B cell (primary cell): ENCODE measurements around the gene SURF2. TPM values are rescaled to one million over a fixed set of nuclear protein-coding genes. Genes with fewer than 3 reads are reported as not detected.
A peak's percentile ranks its signal among the peaks of the same experiment; 100 is the strongest.

Experiments used
- ATAC-seq: fragments of 200-7000 bp; cut with Tn5 transposase; one replicate; pipeline ENCODE4 v1.10.0; 2021; ENCODE audit warnings: low read depth, mild to moderate bottlenecking, moderate number of reproducible peaks, moderate library complexity
- CTCF ChIA-PET: fragments of 350-600 bp; sonication (Branson Sonifier 250); formaldehyde crosslinking; loops from one replicate; lab custom pipeline; 2021; ENCODE audit warnings: antibody characterized with exemption, inconsistent platforms; lab: Charles Lee
- POLR2A ChIA-PET: fragments of 350-600 bp; sonication (Branson Sonifier 250); formaldehyde crosslinking; loops from one replicate; lab custom pipeline; 2021; ENCODE audit warnings: antibody characterized with exemption; lab: Charles Lee
- DNase-seq: peaks from one replicate; pipeline ENCODE4 v3.0.0; 2013
- H2AFZ ChIP-seq: 2 replicates; pipeline ENCODE4 v1.6.1; 2012; ENCODE audit warnings: mild to moderate bottlenecking, low read depth, low read length; ENCODE audit not compliant: insufficient read depth, poor library complexity, severe bottlenecking
- H3K27ac ChIP-seq, 2 donors: 1 replicate in 1 of 2; 2 replicates in 1 of 2; pipeline ENCODE4 v1.5.1; 2012 to 2013; ENCODE audit warnings: low read length in 2 of 2, mild to moderate bottlenecking in 2 of 2, moderate library complexity in 1 of 2
- H3K27me3 ChIP-seq, 4 experiments: fragments of 200-600 bp in 1 of 4; sonication (generic) in 1 of 4; replicated peaks in 1 of 4; 1 replicate in 2 of 4; 2 replicates in 2 of 4; pipeline versions ENCODE4 v1.6.1 to v1.7.0; 2013 to 2016; ENCODE audit warnings: low read length in 3 of 4, mild to moderate bottlenecking in 2 of 4, mixed read lengths in 1 of 4, moderate library complexity in 1 of 4; ENCODE audit not compliant: insufficient read depth in 4 of 4, control insufficient read depth in 3 of 4; ENCODE audit errors: control extremely low read depth in 1 of 4
- H3K36me3 ChIP-seq, 2 experiments: replicated peaks in 1 of 2; 1 replicate in 1 of 2; 2 replicates in 1 of 2; pipeline versions ENCODE4 v1.6.1 to v1.7.1; 2013; ENCODE audit warnings: low read length in 1 of 2; ENCODE audit not compliant: insufficient read depth in 2 of 2, control insufficient read depth in 1 of 2; ENCODE audit errors: control extremely low read depth in 1 of 2, extremely low read depth in 1 of 2
- H3K4me1 ChIP-seq, 2 donors: fragments of 200-600 bp in 1 of 2; sonication (generic) in 1 of 2; 1 replicate in 1 of 2; 2 replicates in 1 of 2; pipeline versions ENCODE4 v1.5.1 to v1.6.1; 2013 to 2017; ENCODE audit warnings: low read length in 2 of 2; ENCODE audit not compliant: control insufficient read depth in 2 of 2, insufficient read depth in 2 of 2
- H3K4me2 ChIP-seq: replicated peaks from 2 replicates; pipeline ENCODE3; 2012; ENCODE audit warnings: mild to moderate bottlenecking, low read depth, low read length; ENCODE audit not compliant: poor library complexity, severe bottlenecking
- H3K4me3 ChIP-seq, 5 experiments: fragments of 200-600 bp in 1 of 5; sonication (generic) in 1 of 5; 1 replicate in 3 of 5; 2 replicates in 2 of 5; pipeline versions ENCODE4 v1.5.1 to v1.7.0; 2011 to 2016; ENCODE audit warnings: low read length in 4 of 5, mild to moderate bottlenecking in 4 of 5, low read depth in 2 of 5, control low read depth in 1 of 5, moderate library complexity in 1 of 5; ENCODE audit not compliant: insufficient read depth in 1 of 5; ENCODE audit errors: control extremely low read depth in 1 of 5, extremely low read depth in 1 of 5
- H3K79me2 ChIP-seq: fragments of 200-600 bp; sonication (generic); one replicate; pipeline ENCODE4 v1.6.0; 2016; ENCODE audit warnings: low read length; ENCODE audit not compliant: control insufficient read depth, insufficient read depth
- H3K9ac ChIP-seq: fragments of 200-600 bp; sonication (generic); 2 replicates; pipeline ENCODE4 v1.6.1; 2017; ENCODE audit warnings: mild to moderate bottlenecking, low read length, moderate library complexity
- H3K9me3 ChIP-seq, 3 donors: one replicate each; pipeline versions ENCODE4 v1.6.1 to v1.7.1; 2013; ENCODE audit warnings: low read length in 2 of 3; ENCODE audit not compliant: control insufficient read depth in 2 of 3, insufficient read depth in 1 of 3; ENCODE audit errors: control extremely low read depth in 1 of 3
- H4K20me1 ChIP-seq: 2 replicates; pipeline ENCODE4 v1.6.0; 2012; ENCODE audit warnings: mild to moderate bottlenecking, low read length; ENCODE audit not compliant: insufficient read depth, control insufficient read depth, poor library complexity, severe bottlenecking
- H3K27ac Mint-ChIP-seq: one replicate; pipeline ENCODE4 v1.8.0; 2021; ENCODE audit warnings: mixed read lengths
- H3K27me3 Mint-ChIP-seq: one replicate; pipeline ENCODE4 v1.8.0; 2021; ENCODE audit warnings: mixed read lengths
- H3K4me1 Mint-ChIP-seq: one replicate; pipeline ENCODE4 v1.8.0; 2021; ENCODE audit warnings: mixed read lengths
- H3K4me3 Mint-ChIP-seq: one replicate; pipeline ENCODE4 v1.8.0; 2021; ENCODE audit warnings: mixed read lengths
- H3K9me3 Mint-ChIP-seq: one replicate; pipeline ENCODE4 v1.8.0; 2022; ENCODE audit warnings: mixed read lengths; ENCODE audit not compliant: insufficient read depth
- EZH2 ChIP-seq: IDR thresholded peaks from 2 replicates; pipeline ENCODE4 v1.6.1; 2012; ENCODE audit warnings: borderline replicate concordance, low read depth, mild to moderate bottlenecking, moderate library complexity, low read length; ENCODE audit not compliant: insufficient read depth, poor library complexity, severe bottlenecking
- WGBS: methylation state at CpG from one replicate; pipeline ENCODE4 v1.1.5; 2013; ENCODE audit warnings: missing lambda C conversion rate; ENCODE audit not compliant: insufficient coverage; 5-methylcytosine and 5-hydroxymethylcytosine counted together
- intact Hi-C: fragments of 100-400 bp; cut with micrococcal nuclease; formaldehyde crosslinking; loops from one replicate; pipeline ENCODE4 v1.10.0; 2022
- polyA plus RNA-seq: library from polyadenylated mRNA; depleted of rRNA; stranded (reverse); fragments of >200 nt; gene quantifications from 2 replicates; pipeline ENCODE4 v1.2.3, GENCODE V29; 2012
- total RNA-seq, 2 donors: library from RNA; stranded (reverse); fragments of 120-200 nt in 1 of 2; gene quantifications; 1 replicate in 1 of 2; 2 replicates in 1 of 2; pipeline versions ENCODE4 v1.2.3 to v1.2.4, GENCODE V29; 2013 to 2022
- TF ChIP-seq, protein P1 (sequence below): fragments of 200-600 bp; IDR thresholded peaks from one replicate; pipeline ENCODE4 v1.8.0; 2022; ENCODE audit warnings: antibody characterized with exemption, mild to moderate bottlenecking

SURF2 gene
- total and polyA plus RNA-seq, 2 donors (not counting 1 experiment from before 2014, with no cell fraction given), result 17.1 to 17.3 TPM

DNA sequence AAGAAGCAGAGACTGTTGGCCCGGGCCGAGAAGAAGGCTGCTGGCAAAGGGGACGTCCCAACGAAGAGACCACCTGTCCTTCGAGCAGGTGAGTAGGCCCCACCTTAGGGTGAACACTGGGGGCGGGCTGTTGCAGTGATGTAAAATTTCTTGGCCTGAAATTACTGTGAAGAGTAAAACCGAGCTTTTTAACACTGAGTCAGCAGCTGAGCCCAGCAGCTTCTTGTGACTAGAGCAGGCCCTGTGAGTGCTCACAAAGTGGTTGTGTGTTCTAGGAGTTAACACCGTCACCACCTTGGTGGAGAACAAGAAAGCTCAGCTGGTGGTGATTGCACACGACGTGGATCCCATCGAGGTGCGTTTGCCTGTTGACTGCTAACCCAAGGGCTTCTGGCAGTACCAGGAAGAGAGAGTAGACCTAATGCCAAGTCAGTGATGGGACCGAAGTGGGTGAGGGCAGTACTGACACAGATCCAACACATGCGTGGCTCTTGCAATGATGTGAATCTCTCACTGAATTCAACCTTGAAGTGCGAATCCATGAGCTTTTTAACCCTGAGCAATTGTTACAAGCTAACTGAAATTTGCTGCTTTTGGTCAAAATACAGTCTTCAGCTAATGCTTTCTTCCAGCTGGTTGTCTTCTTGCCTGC, 6.3 kb upstream of the SURF2 start:
- Histone ChIP-seq H3K4me2 (no peak overlapping the region), H2AFZ (no peak overlapping the region), H3K9me3 (peaks cover 0 to 5% (median 0%) of the 10 kb centered on the region in 3 donors), H3K9ac (peak overlapping the region; percentile 93), H3K79me2 (peaks cover 54% of the 10 kb centered on the region), H3K4me3 (no peak overlapping the region), H3K27ac (no peak overlapping the region), H3K27me3 (no peaks in the 10 kb centered on the region), H3K36me3 (peaks cover 0 to 54% of the 10 kb centered on the region in 2 experiments), H4K20me1 (peaks cover 47% of the 10 kb centered on the region), H3K4me1 (peaks cover 21 to 29% of the 10 kb centered on the region in 2 donors)
- Mint-ChIP-seq H3K27ac (peak overlapping the region; percentile 67), H3K27me3 (no peaks in the 10 kb centered on the region), H3K4me1 (peaks cover 40% of the 10 kb centered on the region), H3K9me3 (no peaks in the 10 kb centered on the region), H3K4me3 (peak overlapping the region; percentile 97)
- ChIA-PET POLR2A (no interaction called here), CTCF (interaction anchor here (0.7 to 1.4 kb wide), 3 partner anchors 15 to 200 kb away, joined by 3 to 5 read pairs (median 3); no protein-coding TSS in a partner anchor)
- ATAC-seq (no peak), DNase-seq (no peak)
- intact Hi-C loops, result loop anchor here (5.0 to 10.0 kb wide), 2 partner anchors 127 to 165 kb away; partner anchors contain the start of gene SLC2A6
- WGBS, result 90% methylated on average over 15 of the region's 15 CpGs
- no peak for TF ChIP-seq EZH2
- TF ChIP-seq, protein P1, sequence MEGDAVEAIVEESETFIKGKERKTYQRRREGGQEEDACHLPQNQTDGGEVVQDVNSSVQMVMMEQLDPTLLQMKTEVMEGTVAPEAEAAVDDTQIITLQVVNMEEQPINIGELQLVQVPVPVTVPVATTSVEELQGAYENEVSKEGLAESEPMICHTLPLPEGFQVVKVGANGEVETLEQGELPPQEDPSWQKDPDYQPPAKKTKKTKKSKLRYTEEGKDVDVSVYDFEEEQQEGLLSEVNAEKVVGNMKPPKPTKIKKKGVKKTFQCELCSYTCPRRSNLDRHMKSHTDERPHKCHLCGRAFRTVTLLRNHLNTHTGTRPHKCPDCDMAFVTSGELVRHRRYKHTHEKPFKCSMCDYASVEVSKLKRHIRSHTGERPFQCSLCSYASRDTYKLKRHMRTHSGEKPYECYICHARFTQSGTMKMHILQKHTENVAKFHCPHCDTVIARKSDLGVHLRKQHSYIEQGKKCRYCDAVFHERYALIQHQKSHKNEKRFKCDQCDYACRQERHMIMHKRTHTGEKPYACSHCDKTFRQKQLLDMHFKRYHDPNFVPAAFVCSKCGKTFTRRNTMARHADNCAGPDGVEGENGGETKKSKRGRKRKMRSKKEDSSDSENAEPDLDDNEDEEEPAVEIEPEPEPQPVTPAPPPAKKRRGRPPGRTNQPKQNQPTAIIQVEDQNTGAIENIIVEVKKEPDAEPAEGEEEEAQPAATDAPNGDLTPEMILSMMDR, result no peak

DNA sequence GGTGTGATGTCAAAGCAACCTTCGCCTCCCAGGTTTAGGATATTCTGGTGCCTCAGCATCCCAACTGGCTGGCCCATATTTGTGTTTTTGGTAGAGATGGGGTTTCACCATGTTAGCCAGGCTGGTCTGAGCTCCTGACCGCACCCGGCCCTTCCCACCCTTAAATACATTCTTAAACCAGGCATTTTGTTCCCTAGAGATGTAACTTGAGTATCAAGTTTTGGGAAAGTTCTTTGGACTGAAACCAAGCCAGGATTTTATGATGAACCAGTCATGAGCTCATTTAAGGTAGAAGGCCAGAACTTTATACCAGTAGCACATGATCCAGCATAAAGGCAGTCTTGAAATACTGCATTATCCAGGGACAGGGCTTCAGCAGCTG, 4.8 kb upstream of the SURF2 start:
- Mint-ChIP-seq H3K4me1 (peaks cover 39% of the 10 kb centered on the region), H3K27ac (peak overlapping the region; percentile 20), H3K4me3 (no peak overlapping the region), H3K27me3 (no peaks in the 10 kb centered on the region), H3K9me3 (no peaks in the 10 kb centered on the region)
- ATAC-seq (no peak), DNase-seq (no peak)
- ChIA-PET POLR2A (no interaction called here), CTCF (interaction anchor here (1.1 to 1.4 kb wide), 2 partner anchors 19 to 202 kb away, joined by 3 read pairs; no protein-coding TSS in a partner anchor)
- no peak overlapping the region for H3K27ac ChIP-seq
- intact Hi-C loops, result loop anchor here (10.0 kb wide), 1 partner anchor 167 kb away; no protein-coding TSS in a partner anchor
- TF ChIP-seq, protein P1, result no peak
- TF ChIP-seq EZH2, result no peak
- peaks cover 47% of the 10 kb centered on the region for H4K20me1 ChIP-seq
- H3K4me3 ChIP-seq, result no peak overlapping the region
- H3K9ac ChIP-seq, result no peak overlapping the region
- WGBS, result 100% methylated on average over 1 of the region's 3 CpGs
- H3K9me3 ChIP-seq, result peaks cover 0 to 8% (median 0%) of the 10 kb centered on the region in 3 donors
- H2AFZ ChIP-seq, result no peak overlapping the region
- peaks cover 50% of the 10 kb centered on the region for H3K79me2 ChIP-seq
- peaks cover 0 to 46% of the 10 kb centered on the region in 2 experiments for H3K36me3 ChIP-seq
- H3K27me3 ChIP-seq, result no peaks in the 10 kb centered on the region
- peaks cover 22 to 34% of the 10 kb centered on the region in 2 donors for H3K4me1 ChIP-seq
- H3K4me2 ChIP-seq, result no peak overlapping the region
